ENCODE data around the gene APP.

- TF ChIP-seq CTCF (IDR thresholded peaks at IDR 0.05; ENCODE audit: borderline replicate concordance, extremely low read depth, low read length, poor library complexity, severe bottlenecking) (no peak), EZH2 (IDR thresholded peaks at IDR 0.05; ENCODE audit: borderline replicate concordance, low read depth, low read length, severe bottlenecking) (no peak)
Measured at GRCh38 chr21:25842925-25843324, 327.6 kb downstream of the APP start.
